ENCODE measurements around the gene BSDC1. TPM values are rescaled to one million over a fixed set of nuclear protein-coding genes. Genes with fewer than 3 reads are reported as not detected.

BSDC1 gene
- total and polyA plus RNA-seq, 9 donors: 54.9 to 107 (median 72.9) TPM

GRCh38 chr1:32414186-32414886 lies 20.1 kb upstream of the BSDC1 start:
- TF ChIP-seq, protein P1, sequence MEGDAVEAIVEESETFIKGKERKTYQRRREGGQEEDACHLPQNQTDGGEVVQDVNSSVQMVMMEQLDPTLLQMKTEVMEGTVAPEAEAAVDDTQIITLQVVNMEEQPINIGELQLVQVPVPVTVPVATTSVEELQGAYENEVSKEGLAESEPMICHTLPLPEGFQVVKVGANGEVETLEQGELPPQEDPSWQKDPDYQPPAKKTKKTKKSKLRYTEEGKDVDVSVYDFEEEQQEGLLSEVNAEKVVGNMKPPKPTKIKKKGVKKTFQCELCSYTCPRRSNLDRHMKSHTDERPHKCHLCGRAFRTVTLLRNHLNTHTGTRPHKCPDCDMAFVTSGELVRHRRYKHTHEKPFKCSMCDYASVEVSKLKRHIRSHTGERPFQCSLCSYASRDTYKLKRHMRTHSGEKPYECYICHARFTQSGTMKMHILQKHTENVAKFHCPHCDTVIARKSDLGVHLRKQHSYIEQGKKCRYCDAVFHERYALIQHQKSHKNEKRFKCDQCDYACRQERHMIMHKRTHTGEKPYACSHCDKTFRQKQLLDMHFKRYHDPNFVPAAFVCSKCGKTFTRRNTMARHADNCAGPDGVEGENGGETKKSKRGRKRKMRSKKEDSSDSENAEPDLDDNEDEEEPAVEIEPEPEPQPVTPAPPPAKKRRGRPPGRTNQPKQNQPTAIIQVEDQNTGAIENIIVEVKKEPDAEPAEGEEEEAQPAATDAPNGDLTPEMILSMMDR (IDR thresholded peaks at IDR 0.05): peak in 1 of 3 donors; percentile 32
- TF ChIP-seq EP300 (IDR thresholded peaks at IDR 0.05): no peak
- Histone ChIP-seq H3K36me3 (no peaks in the 10 kb centered on the region), H3K27me3 (no peaks in the 10 kb centered on the region), H3K4me1 (ENCODE audit: insufficient read depth) (no peaks in the 10 kb centered on the region), H3K9me3 (peaks cover 0 to 6% of the 10 kb centered on the region in 2 donors), H3K27ac (no peak overlapping the region), H3K4me3 (no peak overlapping the region)
- intact Hi-C loops (cut with DNase I): no loop called here
- DNase-seq: no peak
- WGBS, 3 donors: 86 to 88% (median 87%) methylated on average over 8 of the region's 8 CpGs

DNA sequence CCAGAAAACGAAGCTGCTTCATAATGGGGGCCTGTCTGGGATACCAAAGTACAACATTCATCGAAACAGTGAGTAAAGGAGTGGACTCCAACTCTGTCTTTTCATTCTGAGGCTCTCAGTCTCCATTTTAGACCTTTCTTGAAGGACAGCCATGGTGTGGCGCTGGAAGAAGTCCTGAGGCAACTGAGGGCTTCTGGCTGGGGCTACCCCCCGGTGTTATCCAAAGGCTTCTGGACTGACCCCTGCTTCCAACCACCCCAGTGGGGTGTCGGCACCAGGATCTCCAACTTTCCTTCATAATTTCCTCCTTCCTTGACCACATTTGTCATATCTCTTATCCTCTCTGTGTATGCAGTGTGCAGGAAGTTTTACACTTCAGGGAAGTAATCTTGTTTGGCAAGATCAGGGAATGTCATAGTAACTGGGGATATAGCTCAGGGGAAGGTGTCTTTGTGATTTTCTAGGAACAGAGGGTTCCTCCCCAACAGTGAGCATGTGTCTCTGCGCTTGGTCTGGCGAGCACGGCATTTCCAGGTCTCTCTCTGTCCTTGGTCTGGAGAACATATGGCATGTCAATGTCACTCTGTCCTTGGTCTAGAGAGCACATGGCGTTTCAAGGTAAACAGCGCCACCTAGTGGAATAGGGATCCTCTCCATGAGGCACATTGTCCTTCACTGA lies 19.4 kb upstream of the BSDC1 start:
- peak in 2 of 5 donors; percentile 42 to 64 for DNase-seq
- H3K9me3 ChIP-seq: peaks cover 0 to 6% of the 10 kb centered on the region in 2 donors
- WGBS, 3 donors: 48 to 55% (median 55%) methylated on average over 10 of the region's 10 CpGs
- H3K27me3 ChIP-seq: no peaks in the 10 kb centered on the region
- no peak overlapping the region for H3K27ac ChIP-seq
- H3K4me1 ChIP-seq (ENCODE audit: insufficient read depth): no peaks in the 10 kb centered on the region
- no peak for TF ChIP-seq EP300 (IDR thresholded peaks at IDR 0.05)
- TF ChIP-seq, protein P1 (IDR thresholded peaks at IDR 0.05): peak in 2 of 3 donors; percentile 38 to 50
- intact Hi-C loops (cut with DNase I): no loop called here
- H3K4me3 ChIP-seq: no peak overlapping the region
- no peaks in the 10 kb centered on the region for H3K36me3 ChIP-seq

GRCh38 chr1:32411261-32411660 lies 17.0 kb upstream of the BSDC1 start:
- H3K4me3 ChIP-seq: no peak overlapping the region
- DNase-seq: no peak
- no peaks in the 10 kb centered on the region for H3K27me3 ChIP-seq
- no peaks in the 10 kb centered on the region for H3K36me3 ChIP-seq
- intact Hi-C loops (cut with DNase I): no loop called here
- peaks cover 0 to 6% of the 10 kb centered on the region in 2 donors for H3K9me3 ChIP-seq
- TF ChIP-seq POLR2A (IDR thresholded peaks at IDR 0.05) (no peak), EP300 (IDR thresholded peaks at IDR 0.05) (no peak)
- TF ChIP-seq, protein P1 (IDR thresholded peaks at IDR 0.05): no peak
- no peaks in the 10 kb centered on the region for H3K4me1 ChIP-seq (ENCODE audit: insufficient read depth)
- H3K27ac ChIP-seq: no peak overlapping the region

- WGBS, 3 donors: 94 to 97% (median 95%) methylated on average over 4 of the region's 4 CpGs
- intact Hi-C loops (cut with DNase I): loop anchor here in 1 of 4 donors (10.0 kb wide), 1 partner anchor 208 kb away; no protein-coding TSS in a partner anchor
These were observed 12.4 kb upstream of the BSDC1 start for GRCh38 chr1:32406629-32407111.

More at GRCh38 chr1:32406629-32407111, 12.4 kb upstream of the BSDC1 start:
- Histone ChIP-seq H3K4me1 (ENCODE audit: insufficient read depth) (no peaks in the 10 kb centered on the region), H3K9me3 (no peaks in the 10 kb centered on the region), H3K4me3 (no peak overlapping the region), H3K27me3 (no peaks in the 10 kb centered on the region), H3K27ac (no peak overlapping the region), H3K36me3 (no peaks in the 10 kb centered on the region)
- TF ChIP-seq EP300 (IDR thresholded peaks at IDR 0.05) (no peak), POLR2A (IDR thresholded peaks at IDR 0.05) (no peak)
- TF ChIP-seq, protein P1 (IDR thresholded peaks at IDR 0.05): no peak
- DNase-seq: no peak

Measured in ovary (tissue), 9 donors.